Raji (cell line): ENCODE data around the gene NDUFA11.

Experiments
- POLR2A ChIP-seq: IDR thresholded peaks from 2 replicates; pipeline ENCODE4 v1.6.1; 2011; ENCODE audit warnings: low read depth, low read length, control low read depth; ENCODE audit not compliant: insufficient read depth

NDUFA11 gene

DNA sequence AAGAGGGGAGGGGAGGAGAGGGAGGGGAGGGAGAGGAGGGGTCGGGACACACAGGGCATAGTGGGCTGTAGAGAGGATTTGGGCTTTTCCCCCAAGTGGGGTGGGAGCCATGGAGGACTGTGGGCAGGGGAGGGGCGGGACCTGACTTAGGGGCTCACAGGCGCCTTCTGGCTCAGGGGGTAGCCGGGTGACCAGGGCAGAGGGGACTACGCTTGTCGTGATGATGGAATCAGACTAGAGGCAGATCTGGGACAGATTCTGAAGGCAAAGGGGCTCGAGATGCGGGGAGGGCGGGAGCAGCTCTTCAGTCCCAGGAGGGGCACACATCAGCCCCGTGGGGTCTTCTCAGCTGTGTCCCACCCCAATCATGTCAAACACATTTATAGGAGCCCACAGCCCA lies 13.5 kb downstream of the NDUFA11 start:
- no peak for TF ChIP-seq POLR2A

DNA sequence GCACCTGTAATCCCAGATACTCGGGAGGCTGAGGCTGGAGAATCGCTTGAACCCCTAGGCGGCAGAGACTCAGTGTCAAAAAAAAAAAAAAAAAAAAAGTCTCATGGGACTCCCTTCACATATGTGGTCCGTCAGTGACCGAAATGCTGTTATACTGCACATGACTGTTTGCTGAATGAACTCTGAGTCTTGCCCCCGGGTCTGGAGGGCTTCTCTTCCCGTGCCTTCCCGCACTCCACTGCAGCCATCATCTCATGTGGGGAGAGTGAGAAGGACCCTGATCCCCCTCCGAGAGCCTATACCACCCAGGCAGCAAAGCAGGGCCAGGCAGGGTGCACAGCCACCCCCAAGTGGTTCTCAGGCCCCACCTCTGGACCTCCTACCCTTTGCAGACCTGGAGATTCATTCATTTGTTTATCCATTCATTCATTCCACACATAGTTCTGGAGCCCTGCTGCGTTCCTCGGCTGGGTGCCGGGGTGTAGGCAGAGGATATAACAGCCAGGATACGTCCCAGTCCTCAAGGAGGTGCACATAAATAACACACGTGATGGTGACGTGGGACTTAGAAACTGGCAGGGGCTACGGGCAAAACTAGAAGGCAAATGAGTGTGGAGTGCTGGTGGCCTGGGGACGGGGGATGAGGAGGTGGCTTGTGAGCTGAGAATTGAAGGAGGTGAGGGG lies 14.2 kb downstream of the NDUFA11 start:
- no peak for TF ChIP-seq POLR2A

DNA sequence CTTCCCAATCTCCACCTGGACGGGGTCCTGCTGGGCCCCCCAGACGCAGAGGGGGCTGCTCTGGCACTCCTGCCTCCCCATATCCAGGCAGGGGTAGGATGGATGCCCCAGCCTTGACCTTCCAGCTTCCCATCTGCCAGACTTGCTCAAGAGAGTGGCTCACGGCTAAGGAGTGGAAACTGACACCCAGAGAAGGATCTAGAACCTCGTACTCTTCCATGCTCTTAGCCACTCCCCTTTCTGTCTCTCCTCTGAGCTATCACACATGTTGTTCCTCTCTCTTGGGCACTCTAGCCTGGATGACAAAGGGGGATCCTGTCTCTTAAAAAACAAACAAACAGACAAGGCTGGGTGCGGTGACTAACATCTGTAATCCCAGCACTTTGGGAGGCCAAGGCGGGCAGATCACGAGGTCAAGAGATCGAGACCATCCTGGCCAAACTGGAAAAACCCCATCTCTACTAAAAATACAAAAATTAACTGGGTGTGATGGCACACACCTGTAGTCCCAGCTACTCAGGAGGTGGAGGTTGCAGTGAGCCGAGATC lies 21.1 kb downstream of the NDUFA11 start:
- no peak for TF ChIP-seq POLR2A

DNA sequence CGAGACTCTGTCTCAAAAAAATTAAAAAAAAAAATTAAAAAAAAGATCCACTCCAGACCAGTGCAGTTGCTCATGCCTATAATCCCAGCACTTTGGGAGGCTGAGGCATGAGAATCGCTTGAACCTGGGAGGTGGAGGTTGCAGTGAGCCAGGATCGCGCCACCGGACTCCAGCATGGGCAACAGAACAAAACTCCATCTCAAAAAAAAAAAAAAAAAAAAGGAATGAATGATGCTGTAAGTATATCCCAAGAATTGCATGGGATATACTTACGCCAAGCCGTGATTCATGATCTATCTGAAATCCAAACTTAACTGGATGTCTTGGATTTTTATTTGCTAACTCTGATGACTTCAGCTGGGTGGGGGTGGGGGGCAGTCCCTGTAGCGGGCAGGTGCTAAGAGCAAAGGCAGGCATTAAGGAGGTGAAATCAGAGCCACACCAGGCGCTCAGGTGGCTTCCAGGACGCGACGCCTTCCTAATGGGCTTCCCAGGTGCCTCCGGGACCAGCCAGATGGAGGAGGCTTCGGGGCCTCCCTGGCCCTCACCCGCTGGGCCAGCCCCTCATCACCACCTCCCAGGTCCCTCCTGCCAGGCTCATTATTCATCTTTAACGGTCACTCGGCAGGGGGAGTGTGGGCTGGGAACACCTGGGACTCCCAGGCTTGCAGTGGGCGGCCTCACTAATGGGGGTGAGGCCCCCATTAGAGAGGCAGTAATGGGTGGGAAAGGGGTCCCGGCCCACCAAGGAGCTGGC lies 21.9 kb downstream of the NDUFA11 start:
- no peak for TF ChIP-seq POLR2A

DNA sequence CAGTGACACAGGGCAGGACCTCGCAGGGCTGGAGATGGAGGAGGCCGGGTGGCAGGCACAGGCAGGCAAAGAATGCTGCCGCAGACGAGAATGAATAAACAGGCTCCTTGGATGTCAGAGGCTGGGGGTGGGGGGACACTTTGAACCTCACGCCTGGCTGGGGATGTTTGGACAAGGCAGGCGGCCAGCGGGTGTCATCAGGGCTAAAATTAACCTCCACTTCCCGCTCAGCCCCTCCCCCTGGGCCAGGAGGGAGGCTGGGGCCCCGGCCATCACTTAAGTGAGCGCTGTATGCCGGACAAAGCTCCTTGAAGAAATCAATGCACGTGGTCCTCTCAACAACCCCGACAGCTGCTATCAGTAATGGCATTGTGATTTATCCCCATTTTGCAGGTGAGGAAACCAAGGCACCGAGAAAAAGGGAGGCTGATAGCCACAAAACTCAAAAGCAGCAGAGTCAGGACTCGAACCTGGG lies 22.9 kb downstream of the NDUFA11 start:
- TF ChIP-seq POLR2A = no peak

DNA sequence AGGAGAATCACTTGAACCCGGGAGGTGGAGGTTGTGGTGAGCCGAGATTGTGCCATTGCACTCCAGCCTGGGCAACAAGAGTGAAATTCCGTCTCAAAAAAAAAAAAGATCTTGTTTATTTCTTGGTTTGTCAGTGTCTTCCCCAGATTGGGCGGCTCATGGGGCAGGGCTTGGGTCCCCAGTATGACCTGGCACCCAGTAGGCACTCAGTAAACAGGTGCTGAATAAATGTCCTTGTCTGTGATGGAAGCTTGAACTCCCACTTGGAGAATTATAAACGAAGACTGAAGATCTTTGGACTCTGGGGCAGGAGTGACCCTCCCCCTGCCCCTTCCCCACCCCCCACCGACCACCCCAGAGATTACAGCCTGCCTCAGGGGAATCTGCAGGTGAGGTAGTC lies 23.4 kb downstream of the NDUFA11 start:
- no peak for TF ChIP-seq POLR2A

DNA sequence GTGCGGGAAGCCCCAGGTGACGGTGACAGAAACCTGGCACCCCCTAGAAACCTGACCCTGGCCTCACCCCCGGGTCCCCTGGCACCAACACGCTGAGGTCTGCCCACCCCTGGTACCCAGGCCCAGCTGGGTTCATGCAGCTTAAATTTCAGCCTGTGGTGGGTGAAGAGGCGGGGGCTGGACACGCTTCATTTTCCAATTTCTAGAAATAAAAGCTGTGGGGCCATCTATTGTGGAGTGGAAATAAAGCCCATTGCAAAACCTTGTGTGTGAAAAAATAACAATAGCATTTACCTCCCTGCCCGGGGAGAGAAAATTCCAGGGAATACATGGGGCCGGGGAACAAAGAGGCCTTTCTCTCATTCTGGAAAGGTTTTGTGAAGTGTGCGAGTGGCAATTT lies 25.7 kb downstream of the NDUFA11 start:
- TF ChIP-seq POLR2A = no peak

DNA sequence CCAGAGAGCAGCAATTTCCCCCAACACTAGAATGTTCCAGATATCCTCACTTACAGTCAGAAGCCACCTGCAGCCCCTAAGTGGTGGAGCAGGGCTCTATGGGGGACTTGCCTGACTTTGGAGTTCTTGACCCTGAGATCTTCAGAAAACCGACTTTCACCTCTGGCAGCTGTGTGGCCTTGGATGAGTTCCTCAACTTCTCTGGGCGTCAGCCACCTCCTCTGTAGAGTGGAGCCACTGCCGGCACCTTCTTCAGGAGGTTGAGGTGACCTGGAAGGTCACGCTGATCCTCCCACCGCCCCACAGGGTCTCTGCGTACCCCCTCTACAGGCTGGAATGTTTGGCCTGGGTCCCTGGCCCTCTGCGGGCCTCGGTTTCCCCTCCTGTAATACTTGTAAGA lies 26.2 kb downstream of the NDUFA11 start:
- TF ChIP-seq POLR2A = no peak

DNA sequence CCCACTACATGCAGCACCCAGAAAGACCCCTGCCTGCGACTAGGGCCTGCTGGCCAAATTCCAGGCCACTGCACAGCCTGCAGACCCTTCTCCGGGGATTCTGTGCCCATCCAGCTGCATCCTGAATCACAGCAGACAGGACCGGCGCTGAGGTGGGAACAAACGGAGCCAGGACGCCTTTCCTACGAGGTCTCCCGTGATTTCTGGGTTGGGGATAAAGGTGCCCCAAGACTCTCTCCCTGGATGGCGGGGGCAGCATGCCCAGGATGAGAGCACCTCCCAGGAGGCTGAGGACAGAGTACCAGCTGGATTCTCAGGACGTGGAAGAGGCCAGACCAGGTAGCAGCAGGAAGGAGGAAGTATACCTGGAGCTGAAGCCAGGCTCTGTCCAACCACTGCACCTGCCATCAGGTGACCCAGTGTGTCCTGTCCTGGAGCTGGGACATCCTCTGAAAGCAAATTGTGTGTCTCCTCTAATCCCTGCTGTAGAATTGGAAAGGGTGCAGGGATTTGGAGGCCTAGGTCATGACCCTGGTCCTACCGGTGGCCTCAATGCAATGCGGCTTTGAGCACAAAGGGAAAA lies 29.9 kb downstream of the NDUFA11 start:
- no peak for TF ChIP-seq POLR2A

DNA sequence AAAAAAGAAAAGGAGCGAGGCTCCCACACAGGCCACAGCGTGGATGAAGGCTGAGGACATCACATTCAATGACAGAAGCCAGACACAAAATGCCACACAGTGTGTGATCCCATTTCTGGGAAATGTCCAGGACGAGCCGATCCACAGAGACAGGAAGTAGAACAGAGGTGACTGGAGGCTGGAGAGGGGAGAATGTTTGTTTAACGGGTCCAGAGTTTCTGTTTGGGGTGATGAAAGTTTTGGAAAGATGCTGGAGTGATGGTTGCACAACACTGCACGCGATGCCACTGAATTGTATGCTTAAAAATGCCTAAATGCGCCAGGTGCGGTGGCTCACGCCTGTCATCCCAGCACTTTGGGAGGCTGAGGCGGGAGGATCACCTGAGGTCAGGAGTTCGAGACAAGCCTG lies 32.6 kb downstream of the NDUFA11 start:
- TF ChIP-seq POLR2A = no peak

DNA sequence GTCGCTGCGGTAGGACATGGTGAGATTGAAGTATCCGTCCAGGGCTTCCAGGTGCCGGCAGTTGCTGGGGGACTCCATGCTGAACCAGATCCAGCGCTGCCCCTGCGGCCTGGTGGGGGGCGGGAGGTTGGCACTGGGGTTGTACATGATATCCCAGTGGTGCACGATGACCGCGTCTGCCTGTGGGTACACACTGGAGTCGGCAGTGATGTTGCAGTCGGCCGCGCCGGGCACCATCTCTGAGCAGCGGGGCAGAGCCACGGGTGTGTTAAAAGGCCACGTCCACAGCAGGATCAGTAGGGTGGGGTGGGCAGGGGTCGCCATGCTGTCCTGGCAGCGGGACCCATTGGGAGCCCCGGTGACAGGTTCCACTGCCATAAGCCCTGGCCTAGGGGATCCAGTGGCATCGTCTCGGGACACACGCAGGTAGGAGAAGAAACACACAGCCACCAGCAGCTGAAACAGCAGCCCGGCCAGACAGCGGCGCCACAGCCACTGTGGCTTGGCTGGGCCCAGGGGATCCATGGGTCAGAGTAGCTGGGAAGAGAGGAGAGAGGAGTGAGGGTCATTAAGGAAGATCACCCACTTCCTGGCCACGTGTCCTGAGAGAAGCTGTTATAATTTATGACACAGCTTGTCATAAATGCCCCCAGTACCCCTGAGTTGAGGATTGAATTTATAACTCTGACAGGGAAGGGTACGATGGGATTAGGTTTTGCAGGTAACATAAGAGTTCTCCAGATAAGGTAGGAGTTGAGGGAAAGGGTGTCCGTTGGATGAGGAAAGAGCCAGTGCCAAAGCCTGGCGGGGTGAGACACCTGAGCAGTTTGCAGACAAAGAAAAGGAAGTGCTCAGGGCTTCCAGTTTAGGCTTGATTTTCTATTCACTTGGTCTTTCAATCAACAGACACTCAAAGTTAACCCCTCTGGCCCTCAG lies 36.1 kb downstream of the NDUFA11 start:
- TF ChIP-seq POLR2A = no peak

DNA sequence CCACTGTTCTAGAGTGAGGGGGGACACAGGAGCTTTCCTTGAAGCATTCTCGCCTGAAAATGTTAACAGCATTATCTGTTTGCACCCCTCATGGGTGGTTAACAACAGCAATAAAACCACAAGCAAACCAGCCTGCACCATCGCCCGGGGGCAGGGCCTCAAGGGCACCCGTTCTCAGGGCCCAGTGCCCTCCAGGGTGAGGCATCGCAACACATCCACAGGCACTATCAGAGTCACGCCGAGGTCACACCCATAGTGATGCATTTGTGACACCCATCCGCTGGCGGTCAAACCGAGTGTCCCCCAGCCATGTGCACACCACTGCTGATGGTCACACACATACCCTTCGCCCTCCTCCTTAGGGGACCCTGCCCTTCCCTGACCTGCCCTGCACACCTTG lies 37.8 kb downstream of the NDUFA11 start:
- TF ChIP-seq POLR2A = no peak

DNA sequence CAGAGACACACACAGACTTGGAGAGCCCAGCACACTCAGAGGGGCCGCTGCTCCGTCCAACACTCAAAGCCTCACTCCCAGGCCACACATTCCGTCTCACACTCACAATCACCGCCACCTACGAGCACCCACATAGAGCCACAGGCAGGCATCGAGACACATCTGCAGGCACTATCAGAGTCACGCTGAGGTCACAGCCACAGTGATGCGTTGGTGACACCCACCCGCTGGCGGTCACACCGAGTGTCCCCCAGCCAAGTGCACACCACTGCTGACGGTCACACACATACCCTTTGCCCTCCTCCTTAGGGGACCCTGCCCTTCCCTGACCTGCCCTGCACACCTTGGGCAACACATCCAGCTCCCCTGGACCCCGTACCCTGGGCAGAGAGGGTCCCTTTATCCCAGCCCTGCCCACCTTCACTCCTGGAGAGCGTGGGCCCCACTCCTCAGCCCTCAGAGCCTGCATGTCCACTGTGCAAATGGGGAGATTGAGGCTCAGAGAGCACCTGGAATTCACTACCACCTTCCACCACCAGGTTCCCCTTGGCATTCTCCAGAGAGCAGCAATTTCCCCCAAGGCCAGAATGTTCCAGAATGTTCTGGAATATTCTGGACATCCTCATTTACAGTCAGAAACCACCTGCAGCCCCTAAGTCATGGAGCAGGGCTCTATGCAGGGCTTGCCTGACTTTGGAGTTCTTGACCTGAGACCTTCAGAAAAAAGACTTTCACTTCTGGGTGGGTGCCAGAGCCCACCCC lies 38.7 kb downstream of the NDUFA11 start:
- TF ChIP-seq POLR2A = no peak

DNA sequence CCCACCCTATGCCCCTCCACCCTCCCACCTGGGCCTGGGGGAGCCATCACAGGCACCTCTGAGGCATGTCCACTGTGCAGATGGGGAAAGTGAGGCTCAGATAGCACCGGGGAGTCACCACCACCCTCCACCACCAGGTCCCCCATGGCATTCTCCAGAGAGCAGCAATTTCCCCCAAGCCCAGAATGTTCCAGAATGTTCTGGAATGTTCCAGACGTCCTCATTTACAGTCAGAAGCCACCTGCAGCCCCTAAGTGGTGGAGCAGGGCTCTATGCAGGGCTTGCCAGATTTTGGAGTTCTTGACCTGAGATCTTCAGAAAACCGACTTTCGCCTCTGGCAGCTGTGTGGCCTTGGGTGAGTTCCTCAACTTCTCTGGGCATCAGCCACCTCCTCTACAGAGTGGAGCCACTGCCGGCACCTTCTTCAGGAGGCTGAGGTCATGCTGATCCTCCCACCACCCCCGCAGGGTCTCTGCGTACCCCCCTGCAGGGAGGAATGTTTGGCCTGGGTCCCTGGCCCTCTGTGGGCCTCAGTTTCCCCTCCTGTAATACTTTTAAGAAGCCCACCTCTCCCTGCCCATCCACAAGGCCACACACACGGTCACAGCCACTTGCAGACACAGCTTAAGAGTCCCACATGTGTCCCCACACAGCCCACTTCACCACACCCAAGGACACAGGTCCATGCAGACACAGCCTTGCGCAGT lies 39.4 kb downstream of the NDUFA11 start:
- TF ChIP-seq POLR2A = no peak

DNA sequence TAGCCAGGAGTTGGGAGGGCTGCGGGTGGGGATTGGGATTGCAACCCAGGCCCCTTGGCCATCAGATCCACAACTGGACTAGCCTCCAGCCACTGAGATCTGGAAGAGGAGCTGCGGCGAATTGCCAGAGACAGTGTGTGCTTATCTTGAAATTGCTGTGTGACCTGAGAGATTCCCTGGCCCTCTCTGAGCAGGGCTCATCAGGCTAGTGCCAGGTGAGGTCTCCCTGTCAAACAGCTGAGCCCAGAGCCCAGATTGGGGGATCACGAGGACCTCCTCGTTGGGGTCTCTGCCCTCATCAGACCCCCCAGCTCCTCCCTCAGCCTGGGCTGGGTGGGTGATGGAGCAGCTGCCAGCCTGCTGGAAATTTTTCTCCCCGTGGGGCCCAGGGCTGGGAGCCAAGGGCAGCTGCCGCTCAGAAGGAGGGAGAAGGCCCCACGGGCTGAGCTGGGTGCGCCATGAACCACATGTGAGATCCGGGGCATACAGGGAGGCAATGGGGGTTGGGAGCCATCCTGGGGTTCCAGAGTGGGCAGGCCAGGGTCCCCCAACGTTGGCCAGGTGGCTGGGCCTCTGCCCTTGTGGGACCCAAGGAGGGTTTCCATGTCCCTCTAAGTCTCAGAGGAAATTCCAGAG lies 40.4 kb downstream of the NDUFA11 start:
- TF ChIP-seq POLR2A = no peak
